Thyroid gland (tissue), 4 donors: ENCODE data around the gene CAMTA2. TPM values are rescaled to one million over a fixed set of nuclear protein-coding genes. Genes with fewer than 3 reads are reported as not detected.

Experiments used
- DNase-seq, 2 donors: peaks; one replicate each; pipeline ENCODE4 v3.0.0-alpha.2; 2019
- H3K27ac ChIP-seq, 3 donors: fragments of 200-600 bp; sonication (generic); 1 replicate in 2 of 3; 2 replicates in 1 of 3; pipeline ENCODE4 v1.5.1; 2016 to 2019; ENCODE audit warnings: mild to moderate bottlenecking in 1 of 3, moderate library complexity in 1 of 3
- H3K27me3 ChIP-seq: fragments of 200-600 bp; sonication (generic); one replicate; pipeline ENCODE4 v1.5.1; 2019
- H3K36me3 ChIP-seq, 2 donors: fragments of 200-600 bp; sonication (generic); one replicate each; pipeline ENCODE4 v1.5.1; 2016 to 2019
- H3K4me1 ChIP-seq, 2 donors: fragments of 200-600 bp; sonication (generic); one replicate each; pipeline ENCODE4 v1.5.1; 2017 to 2019
- H3K4me3 ChIP-seq, 3 donors: fragments of 200-600 bp; sonication (generic); replicated peaks in 1 of 3; 1 replicate in 2 of 3; 2 replicates in 1 of 3; pipeline ENCODE4 v1.5.1; 2016; ENCODE audit warnings: mild to moderate bottlenecking in 1 of 3
- H3K9me3 ChIP-seq: fragments of 200-600 bp; sonication (generic); one replicate; pipeline ENCODE4 v1.5.1; 2017
- POLR2A ChIP-seq, 2 donors: fragments of 450-650 bp; IDR thresholded peaks; one replicate each; pipeline ENCODE4 v1.6.1; 2017; ENCODE audit warnings: antibody characterized with exemption in 2 of 2, mild to moderate bottlenecking in 2 of 2, moderate library complexity in 1 of 2
- WGBS, 2 donors: methylation state at CpG; one replicate each; pipeline ENCODE4 v1.1.5; 2017; 5-methylcytosine and 5-hydroxymethylcytosine counted together
- intact Hi-C: fragments of 100-400 bp; cut with DNase I; formaldehyde crosslinking; loops from one replicate; pipeline ENCODE4 v1.15.1; 2023
- total RNA-seq, 4 donors: library from RNA; depleted of rRNA; stranded (reverse); fragments of >200 nt; gene quantifications; one replicate each; pipeline ENCODE4 v1.2.3, GENCODE V29; 2016
- TF ChIP-seq, protein P1 (sequence below), 6 experiments: fragments of 200-600 bp in 3 of 6; fragments of 450-650 bp in 3 of 6; sonication (generic) in 3 of 6; IDR thresholded peaks; one replicate each; pipeline ENCODE4 v1.5.1; 2016 to 2019; ENCODE audit warnings: antibody characterized with exemption in 6 of 6, mild to moderate bottlenecking in 2 of 6, inconsistent platforms in 1 of 6, moderate library complexity in 1 of 6

The CAMTA2 gene
- total RNA-seq, 4 donors from 2014 or later = 17.1 to 29.0 (median 20.4) TPM

DNA sequence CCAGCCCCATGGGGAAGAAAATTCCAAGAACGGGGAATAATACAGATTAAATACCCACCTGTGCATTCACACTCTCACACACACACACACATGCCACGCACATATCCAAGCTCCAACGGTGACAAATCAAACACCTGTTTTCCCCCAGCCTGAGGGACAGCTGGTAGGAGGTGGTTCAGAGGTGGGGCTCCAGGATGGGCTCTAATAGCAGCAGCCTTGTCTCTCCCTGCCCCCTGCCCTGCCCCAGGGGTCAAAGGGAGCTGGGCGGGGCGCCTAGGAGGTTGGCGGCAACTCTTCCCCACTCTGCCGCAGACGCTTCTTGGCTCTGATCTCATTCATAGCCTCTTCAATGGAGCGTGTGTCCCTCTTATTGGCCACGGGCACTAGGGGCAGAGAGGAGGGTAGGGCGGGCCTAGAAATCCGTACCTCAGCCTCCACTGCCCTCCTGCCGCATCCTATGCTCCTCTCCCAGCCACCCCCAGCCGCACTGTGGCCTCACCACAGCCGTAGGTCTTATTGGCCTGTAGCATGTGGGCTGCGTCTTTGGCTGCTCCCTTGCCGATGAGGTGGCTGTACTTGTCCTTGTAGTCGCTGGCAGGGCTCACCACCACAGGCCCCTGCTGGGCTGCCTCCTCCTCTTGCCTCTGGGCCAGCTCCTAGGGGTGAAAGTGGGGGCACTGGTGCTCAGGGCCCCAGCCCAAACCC is 28.1 kb downstream of the CAMTA2 start:
- H3K4me3 ChIP-seq = no peak overlapping the region
- peaks cover 8 to 9% of the 10 kb centered on the region in 2 donors for H3K36me3 ChIP-seq
- no peaks in the 10 kb centered on the region for H3K9me3 ChIP-seq
- no peak overlapping the region for H3K27ac ChIP-seq
- H3K4me1 ChIP-seq = peaks cover 7 to 21% of the 10 kb centered on the region in 2 donors
- WGBS, 2 donors = 92 to 94% methylated on average over 17 to 18 of the region's 18 CpGs
- intact Hi-C loops = no loop called here
- no peak for DNase-seq
- no peaks in the 10 kb centered on the region for H3K27me3 ChIP-seq
- no peak for TF ChIP-seq POLR2A (IDR thresholded peaks at IDR 0.05)
- TF ChIP-seq, protein P1, sequence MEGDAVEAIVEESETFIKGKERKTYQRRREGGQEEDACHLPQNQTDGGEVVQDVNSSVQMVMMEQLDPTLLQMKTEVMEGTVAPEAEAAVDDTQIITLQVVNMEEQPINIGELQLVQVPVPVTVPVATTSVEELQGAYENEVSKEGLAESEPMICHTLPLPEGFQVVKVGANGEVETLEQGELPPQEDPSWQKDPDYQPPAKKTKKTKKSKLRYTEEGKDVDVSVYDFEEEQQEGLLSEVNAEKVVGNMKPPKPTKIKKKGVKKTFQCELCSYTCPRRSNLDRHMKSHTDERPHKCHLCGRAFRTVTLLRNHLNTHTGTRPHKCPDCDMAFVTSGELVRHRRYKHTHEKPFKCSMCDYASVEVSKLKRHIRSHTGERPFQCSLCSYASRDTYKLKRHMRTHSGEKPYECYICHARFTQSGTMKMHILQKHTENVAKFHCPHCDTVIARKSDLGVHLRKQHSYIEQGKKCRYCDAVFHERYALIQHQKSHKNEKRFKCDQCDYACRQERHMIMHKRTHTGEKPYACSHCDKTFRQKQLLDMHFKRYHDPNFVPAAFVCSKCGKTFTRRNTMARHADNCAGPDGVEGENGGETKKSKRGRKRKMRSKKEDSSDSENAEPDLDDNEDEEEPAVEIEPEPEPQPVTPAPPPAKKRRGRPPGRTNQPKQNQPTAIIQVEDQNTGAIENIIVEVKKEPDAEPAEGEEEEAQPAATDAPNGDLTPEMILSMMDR (IDR thresholded peaks at IDR 0.05) = no peak

DNA sequence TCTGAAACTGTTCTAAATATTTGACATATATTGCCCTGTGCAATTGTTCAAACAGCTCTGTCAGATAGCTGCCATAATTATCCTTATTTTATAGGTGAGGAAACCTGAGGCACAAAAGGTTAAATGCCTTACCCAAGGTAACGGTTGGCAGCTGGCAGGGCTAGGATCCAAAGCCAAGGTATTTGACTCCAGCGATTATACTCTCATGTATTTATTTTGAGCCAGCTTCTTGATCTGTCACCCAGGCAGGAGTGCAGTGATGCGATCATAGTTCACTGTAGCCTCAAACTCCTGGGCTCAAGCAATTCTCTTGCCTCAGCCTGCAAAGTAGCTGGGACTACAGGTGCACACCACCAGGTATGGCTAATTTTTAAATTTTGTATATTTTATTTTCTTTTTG is 29.4 kb downstream of the CAMTA2 start:
- intact Hi-C loops = no loop called here
- H3K27me3 ChIP-seq = no peaks in the 10 kb centered on the region
- WGBS, 2 donors = 21 to 29% methylated on average over 3 of the region's 3 CpGs
- TF ChIP-seq, protein P1 (IDR thresholded peaks at IDR 0.05) = no peak
- no peak for TF ChIP-seq POLR2A (IDR thresholded peaks at IDR 0.05)
- H3K4me1 ChIP-seq = peaks cover 11 to 30% of the 10 kb centered on the region in 2 donors
- H3K9me3 ChIP-seq = no peaks in the 10 kb centered on the region
- DNase-seq = peak; percentile 72 to 82
- H3K4me3 ChIP-seq = no peak overlapping the region
- peaks cover 8 to 9% of the 10 kb centered on the region in 2 donors for H3K36me3 ChIP-seq
- no peak overlapping the region for H3K27ac ChIP-seq

DNA sequence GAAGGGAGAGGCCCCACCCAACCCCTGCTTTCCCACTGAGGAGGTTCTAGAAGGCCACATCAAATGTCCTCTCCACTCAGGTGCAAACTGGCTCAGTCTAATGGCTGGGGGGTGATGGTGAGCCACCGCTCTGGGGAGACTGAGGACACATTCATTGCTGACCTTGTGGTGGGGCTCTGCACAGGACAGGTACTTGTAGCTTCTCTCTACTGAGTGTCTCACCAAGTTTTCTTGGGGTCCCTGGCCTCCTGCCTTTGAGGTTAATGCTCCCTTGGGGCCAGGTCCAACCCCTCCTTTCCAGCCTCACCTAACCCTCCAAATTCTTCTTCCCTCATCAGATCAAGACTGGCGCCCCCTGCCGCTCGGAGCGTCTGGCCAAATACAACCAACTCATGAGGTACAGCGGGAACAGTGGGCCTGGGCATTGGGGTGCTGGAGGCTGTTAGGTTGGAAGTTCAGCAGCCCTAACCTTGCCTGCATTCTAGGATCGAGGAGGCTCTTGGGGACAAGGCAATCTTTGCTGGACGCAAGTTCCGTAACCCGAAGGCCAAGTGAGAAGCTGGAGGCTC is 30.9 kb downstream of the CAMTA2 start:
- Histone ChIP-seq H3K36me3 (peaks cover 8 to 9% of the 10 kb centered on the region in 2 donors), H3K27ac (no peak overlapping the region), H3K9me3 (no peaks in the 10 kb centered on the region), H3K4me3 (no peak overlapping the region), H3K27me3 (no peaks in the 10 kb centered on the region), H3K4me1 (peaks cover 15 to 45% of the 10 kb centered on the region in 2 donors)
- TF ChIP-seq, protein P1 (IDR thresholded peaks at IDR 0.05) = peak in 1 of 6 experiments; percentile 11
- no peak for TF ChIP-seq POLR2A (IDR thresholded peaks at IDR 0.05)
- intact Hi-C loops = no loop called here
- WGBS, 2 donors = 80 to 86% methylated on average over 8 to 10 of the region's 10 CpGs
- peak in 1 of 2 donors; percentile 14 for DNase-seq

DNA sequence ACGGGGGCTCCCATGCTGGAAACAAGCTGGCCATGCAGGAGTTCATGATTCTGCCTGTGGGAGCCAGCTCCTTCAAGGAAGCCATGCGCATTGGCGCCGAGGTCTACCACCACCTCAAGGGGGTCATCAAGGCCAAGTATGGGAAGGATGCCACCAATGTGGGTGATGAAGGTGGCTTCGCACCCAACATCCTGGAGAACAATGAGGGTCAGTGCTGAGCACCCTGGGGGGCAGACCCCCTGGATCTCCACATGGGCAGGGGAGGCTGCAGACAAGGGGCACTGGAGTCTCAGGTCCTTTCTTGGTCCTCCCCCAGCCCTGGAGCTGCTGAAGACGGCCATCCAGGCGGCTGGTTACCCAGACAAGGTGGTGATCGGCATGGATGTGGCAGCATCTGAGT is 32.4 kb downstream of the CAMTA2 start:
- H3K4me3 ChIP-seq = no peak overlapping the region
- H3K27me3 ChIP-seq = no peaks in the 10 kb centered on the region
- no peak for DNase-seq
- WGBS, 2 donors = 90 to 92% methylated on average over 8 of the region's 8 CpGs
- H3K27ac ChIP-seq = no peak overlapping the region
- peaks cover 8 to 9% of the 10 kb centered on the region in 2 donors for H3K36me3 ChIP-seq
- no peaks in the 10 kb centered on the region for H3K9me3 ChIP-seq
- TF ChIP-seq, protein P1 (IDR thresholded peaks at IDR 0.05) = no peak
- no peak for TF ChIP-seq POLR2A (IDR thresholded peaks at IDR 0.05)
- peaks cover 20 to 60% of the 10 kb centered on the region in 2 donors for H3K4me1 ChIP-seq
- intact Hi-C loops = no loop called here

DNA sequence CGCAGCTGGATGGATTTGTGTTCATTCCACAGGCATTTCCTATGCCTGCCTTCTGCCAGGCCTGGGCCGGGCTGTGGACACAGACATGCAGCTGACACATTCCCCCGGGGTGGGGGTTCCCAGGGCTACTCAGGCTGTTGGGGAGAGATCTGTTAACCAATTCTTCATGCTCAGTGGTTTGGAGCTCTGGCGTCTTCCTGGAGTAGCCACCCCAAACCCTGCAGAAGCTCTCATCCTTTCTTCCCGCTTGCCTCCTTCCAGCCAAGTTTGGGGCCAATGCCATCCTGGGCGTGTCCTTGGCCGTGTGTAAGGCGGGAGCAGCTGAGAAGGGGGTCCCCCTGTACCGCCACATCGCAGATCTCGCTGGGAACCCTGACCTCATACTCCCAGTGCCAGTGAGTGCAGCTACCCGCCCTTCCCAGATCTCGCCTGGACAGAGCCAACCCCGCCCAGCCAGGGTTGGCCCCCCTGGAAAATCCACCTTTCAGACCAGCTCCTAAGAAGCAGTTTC is 34.0 kb downstream of the CAMTA2 start:
- 39 to 48% methylated on average over 13 to 14 of the region's 14 CpGs for WGBS, 2 donors
- intact Hi-C loops = no loop called here
- Histone ChIP-seq H3K4me3 (no peak overlapping the region), H3K9me3 (no peaks in the 10 kb centered on the region), H3K27ac (peak overlapping the region; percentile 43 to 68 (median 52)), H3K36me3 (no peaks in the 10 kb centered on the region), H3K27me3 (no peaks in the 10 kb centered on the region), H3K4me1 (peaks cover 17 to 57% of the 10 kb centered on the region in 2 donors)
- TF ChIP-seq, protein P1 (IDR thresholded peaks at IDR 0.05) = no peak
- TF ChIP-seq POLR2A (IDR thresholded peaks at IDR 0.05) = peak in 1 of 2 donors; percentile 6
- peak; percentile 69 to 75 for DNase-seq
